ENCODE results near the gene TBX22.
"Not testable (repeated sequence)": the region's sequence is repeated elsewhere in the genome, so short reads cannot be mapped to it uniquely, and the experiment has no call there.

Gene TBX22

GRCh38 chrX:80014141-80014940 is at the start of gene TBX22:
Gene TBX22 (plus strand): TSS chrX:80014753. CDS start chrX:80022270, 7,517 bp downstream.
- DNase-seq: no peak

GRCh38 chrX:79975605-79976004 is 38.9 kb upstream of the TBX22 start:
- DNase-seq: no peak

- DNase-seq: no peak
Measured at GRCh38 chrX:80004458-80004857, 10.1 kb upstream of the TBX22 start.

- DNase-seq: no peak
Measured at GRCh38 chrX:80011522-80011921, 3.0 kb upstream of the TBX22 start.

- no peak for DNase-seq
Measured at GRCh38 chrX:80016182-80016581, 1.6 kb downstream of the TBX22 start.

- DNase-seq: no peak
Measured at GRCh38 chrX:80021621-80022020, 7.1 kb downstream of the TBX22 start.

- DNase-seq: no peak
Measured at GRCh38 chrX:80022363-80023031, 7.9 kb downstream of the TBX22 start.

- no peak for DNase-seq
Measured at GRCh38 chrX:80026116-80026515, 11.6 kb downstream of the TBX22 start.

GRCh38 chrX:80066156-80066555 is 51.6 kb downstream of the TBX22 start:
- not testable (repeated sequence) for DNase-seq

- not testable (repeated sequence) for DNase-seq
Measured at GRCh38 chrX:80075625-80076024, 61.1 kb downstream of the TBX22 start.

Measured in midbrain (tissue), 1 donor.